GM19438 (cell line): ENCODE measurements around the gene CHCHD6.
"Not testable (repeated sequence)": the region's sequence is repeated elsewhere in the genome, so short reads cannot be mapped to it uniquely, and the experiment has no call there.

Experiments used
- ATAC-seq: cut with Tn5 transposase; IDR thresholded peaks from one replicate; pipeline ENCODE4 v1.9.1; 2021; ENCODE audit warnings: low read depth; ENCODE audit not compliant: unreplicated experiment

The CHCHD6 gene

DNA sequence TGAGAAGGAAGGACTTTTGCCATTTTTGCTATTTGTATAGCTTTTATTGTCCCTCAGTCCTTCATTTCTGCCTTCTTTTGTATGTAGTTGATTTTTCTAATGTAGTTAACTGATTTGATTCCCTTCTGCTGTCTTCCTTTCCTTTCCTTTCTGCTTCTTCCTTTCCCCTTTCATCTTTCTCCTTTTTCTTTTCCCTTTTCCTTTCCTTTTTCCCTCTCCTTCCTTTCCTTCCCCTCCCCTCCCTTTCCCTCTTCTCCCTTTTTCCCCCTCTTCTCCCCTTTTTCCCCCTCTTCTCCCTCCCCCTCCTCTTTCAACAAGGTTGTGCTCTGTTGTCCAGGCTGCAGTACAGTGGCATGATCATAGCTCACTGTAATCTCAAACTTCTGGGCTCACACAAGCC is 59.0 kb downstream of the CHCHD6 start:
- no peak for ATAC-seq

- no peak for ATAC-seq
Measured at GRCh38 chr3:126765187-126766069, 61.4 kb downstream of the CHCHD6 start.

DNA sequence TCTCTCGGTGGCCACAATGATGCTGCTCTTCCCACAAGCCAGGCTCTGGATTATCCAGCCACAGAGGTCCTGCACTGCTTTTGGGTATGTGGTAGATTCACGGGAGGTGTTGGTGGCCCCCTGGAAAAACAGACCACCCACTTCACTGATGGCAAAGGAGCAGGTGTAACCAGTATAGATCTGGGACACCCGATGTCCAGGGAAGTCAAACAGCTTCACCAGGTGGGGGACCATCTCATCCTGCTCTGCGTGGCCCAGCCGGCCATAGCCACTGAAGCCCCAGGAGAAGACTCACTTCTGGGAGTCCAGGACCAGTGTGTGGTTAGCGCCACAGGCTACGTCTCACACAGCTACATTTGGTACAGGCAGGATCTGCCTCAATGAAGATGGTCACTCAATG is 62.6 kb downstream of the CHCHD6 start:
- ATAC-seq: no peak

DNA sequence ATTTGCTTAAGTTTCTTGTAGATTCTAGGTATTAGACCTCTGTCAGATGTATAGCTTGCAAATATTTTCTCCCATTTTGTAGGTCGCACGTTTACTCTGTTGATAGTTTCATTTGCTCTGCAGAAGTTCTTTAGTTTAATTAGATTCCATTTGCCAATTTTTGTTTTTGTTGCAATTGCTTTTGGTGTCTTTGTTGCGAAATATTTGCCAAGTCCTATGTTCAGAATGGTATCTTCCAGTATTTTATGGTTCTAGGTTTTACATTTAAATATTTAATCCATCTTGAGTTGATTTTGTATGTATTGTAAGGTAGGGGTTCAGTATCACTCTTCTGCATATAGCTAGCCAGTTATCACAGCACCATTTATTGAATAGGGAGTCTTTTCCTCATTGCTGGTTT is 64.9 kb downstream of the CHCHD6 start:
- no peak for ATAC-seq

GRCh38 chr3:126770096-126770495 is 66.1 kb downstream of the CHCHD6 start:
- no peak for ATAC-seq

GRCh38 chr3:126773167-126773566 is 69.1 kb downstream of the CHCHD6 start:
- no peak for ATAC-seq

- no peak for ATAC-seq
Measured at GRCh38 chr3:126773783-126774182, 69.7 kb downstream of the CHCHD6 start.

DNA sequence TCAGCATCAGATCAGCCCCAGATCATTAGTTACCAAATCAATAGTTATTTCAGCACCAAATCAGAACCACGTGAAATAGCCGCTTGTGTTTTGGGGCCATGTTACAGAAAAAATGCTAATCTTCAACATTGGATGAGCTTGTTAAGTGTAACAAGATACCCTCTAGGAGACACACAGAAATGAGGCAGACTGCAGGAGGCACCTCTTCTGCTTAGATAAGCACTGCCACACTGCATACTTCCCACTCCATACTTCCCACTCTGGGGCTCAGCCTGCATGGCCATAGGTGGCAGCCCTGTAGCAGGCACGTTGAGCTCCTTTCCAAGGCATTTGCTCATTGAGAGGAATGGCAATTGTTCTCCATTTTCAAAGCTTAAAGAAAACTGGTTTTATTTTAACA is 73.3 kb downstream of the CHCHD6 start:
- ATAC-seq: no peak

DNA sequence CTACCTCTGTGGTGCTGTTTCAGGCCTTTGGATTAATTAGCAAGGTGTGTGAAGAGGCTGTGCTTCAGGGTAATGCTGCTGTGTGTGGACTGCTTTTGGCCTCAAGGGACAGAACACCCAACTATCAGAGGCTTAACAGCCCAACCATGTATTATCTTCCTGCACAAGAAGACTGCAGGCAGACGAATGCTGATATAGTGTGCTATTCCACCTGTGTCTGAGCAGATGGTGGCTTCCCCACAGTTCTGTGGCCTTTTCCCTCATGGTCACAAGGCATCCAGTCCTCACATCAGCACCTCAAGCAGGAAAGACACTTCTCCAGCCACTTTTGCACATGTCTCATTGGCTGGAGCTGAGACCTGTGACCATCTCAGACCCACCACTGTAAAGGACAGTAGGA is 76.6 kb downstream of the CHCHD6 start:
- no peak for ATAC-seq

DNA sequence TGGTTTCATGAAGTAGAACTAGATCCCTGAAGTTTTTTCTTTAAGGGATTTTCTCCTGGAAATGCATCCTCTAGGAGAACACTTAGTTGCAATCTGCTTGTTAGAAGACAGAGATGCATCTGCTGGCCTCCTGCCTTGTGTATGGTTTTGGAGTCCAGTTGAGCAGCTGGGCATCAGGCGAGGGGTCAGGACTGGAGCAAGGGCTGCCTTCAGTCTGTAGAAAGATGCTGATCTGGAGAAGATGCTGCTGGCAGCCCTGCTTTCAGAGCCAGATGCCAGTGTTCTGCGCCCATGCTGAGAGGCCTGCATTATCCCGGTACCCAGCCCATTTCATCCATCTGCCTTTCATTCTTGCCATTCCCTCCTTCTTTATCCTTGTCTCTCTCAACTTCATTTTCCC is 77.4 kb downstream of the CHCHD6 start:
- ATAC-seq: no peak

- ATAC-seq: no peak
Measured at GRCh38 chr3:126781889-126782491, 78.0 kb downstream of the CHCHD6 start.

GRCh38 chr3:126782536-126782935 is 78.5 kb downstream of the CHCHD6 start:
- no peak for ATAC-seq

GRCh38 chr3:126784254-126784653 is 80.2 kb downstream of the CHCHD6 start:
- no peak for ATAC-seq

DNA sequence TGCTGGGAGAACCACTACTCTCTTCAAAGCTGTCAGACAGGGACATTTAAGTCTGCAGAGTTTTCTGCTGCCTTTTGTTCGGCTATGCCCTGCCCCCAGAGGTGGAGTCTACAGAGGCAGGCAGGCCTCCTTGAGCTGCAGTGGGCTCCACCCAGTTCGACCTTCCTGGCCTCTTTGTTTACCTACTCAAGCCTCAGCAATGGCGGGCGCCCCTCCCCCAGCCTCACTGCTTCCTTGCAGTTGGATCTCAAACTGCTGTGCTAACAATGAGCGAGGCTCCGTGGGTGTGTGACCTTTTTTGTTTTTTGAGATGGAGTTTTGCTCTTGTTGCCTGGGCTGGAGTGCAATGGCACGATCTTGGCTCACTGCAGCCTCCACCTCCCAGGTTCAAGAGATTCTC is 87.3 kb downstream of the CHCHD6 start:
- not testable (repeated sequence) for ATAC-seq

- no peak for ATAC-seq
Measured at GRCh38 chr3:126792998-126793397, 89.0 kb downstream of the CHCHD6 start.

DNA sequence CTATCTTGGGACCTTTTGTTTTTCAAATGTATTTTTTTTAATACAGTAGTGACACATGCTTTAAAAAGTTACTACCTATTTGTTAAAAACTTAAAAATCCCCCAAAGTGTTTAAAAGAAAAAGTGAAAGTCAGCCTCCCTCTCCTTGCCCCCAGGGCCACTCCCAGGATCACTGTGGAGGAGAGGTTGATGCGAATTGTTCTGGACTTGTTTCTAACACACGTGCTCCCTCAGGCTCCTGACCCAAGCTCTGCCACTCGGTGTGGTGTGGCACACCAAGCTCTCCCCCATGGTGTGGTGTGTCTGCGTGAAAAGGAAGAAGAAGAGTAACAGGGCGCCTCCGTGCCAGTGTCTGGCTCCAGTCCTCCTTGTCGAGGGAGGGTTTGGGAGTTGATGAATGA is 93.5 kb downstream of the CHCHD6 start:
- ATAC-seq: no peak

DNA sequence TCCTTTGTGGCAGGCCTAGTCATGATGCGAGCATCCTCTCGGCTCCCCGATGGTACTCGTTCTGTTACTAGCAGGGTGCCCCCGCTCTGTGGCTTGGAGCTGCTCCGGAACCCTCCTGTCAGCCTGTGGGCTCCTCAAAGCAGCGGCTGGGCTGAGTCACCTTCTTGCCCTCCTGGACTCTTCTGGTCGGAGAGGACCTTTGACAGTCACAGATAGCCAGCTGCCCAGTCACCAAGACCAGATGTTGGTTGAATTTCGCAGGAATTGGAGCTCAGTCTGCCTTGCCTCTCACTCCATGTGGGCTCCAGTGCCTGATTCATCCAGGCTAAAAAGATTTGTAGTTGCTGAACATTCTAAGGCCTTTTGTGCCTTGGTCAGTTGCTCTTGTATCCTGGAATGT is 94.5 kb downstream of the CHCHD6 start:
- ATAC-seq: no peak

DNA sequence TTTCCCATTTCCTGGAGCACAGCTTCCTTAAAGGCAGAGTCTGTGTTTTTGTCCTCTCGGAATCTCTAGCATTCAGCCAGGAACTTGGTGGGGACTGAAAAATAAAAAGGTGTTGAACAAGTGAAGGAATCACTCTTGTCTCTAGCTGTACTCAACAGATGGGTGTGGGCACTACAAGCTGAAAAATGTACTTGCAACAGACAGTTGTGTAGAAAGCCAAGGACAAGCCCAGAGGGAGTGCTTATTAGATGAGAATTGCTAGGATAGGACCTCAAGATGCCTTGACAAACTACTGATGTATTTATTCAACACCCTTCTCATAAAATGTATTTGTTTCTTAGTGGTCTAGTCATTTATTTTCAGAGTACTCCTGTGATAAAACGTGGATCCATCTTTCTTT is 95.1 kb downstream of the CHCHD6 start:
- no peak for ATAC-seq

DNA sequence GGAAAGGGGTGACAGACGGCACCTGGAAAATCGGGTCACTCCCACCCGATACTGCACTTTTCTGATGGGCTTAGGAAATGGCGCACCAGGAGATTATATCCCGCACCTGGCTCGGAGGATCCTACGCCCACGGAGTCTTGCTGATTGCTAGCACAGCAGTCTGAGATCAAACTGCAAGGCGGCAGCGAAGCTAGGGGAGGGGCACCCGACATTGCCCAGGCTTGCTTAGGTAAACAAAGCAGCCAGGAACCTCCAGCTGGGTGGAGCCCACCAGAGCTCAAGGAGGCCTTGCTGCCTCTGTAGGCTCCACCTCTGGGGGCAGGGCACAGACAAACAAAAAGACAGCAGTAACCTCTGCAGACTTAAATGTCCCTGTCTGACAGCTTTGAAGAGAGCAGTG is 97.3 kb downstream of the CHCHD6 start:
- not testable (repeated sequence) for ATAC-seq

DNA sequence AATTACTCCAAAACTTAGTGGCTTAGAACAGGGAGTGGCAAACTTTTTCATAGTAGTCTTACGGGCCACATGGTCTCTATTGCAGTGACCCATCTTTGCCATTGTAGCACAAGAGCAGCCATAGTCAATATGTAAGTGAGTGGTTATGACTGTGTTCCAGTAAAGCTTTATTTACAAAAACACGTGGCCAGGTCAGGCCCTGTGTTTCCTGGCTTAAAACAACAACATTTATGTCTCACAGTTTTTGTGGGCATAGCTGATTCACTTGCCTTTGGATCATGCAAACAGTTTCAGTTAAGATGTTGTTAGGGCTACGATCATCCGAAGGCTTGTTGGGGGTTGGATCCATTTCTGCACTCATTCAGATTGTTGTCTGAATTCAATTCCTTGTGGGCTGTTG is 103.8 kb downstream of the CHCHD6 start:
- ATAC-seq: no peak

GRCh38 chr3:126811530-126811929 is 107.5 kb downstream of the CHCHD6 start:
- ATAC-seq: no peak

- ATAC-seq: no peak
Measured at GRCh38 chr3:126816298-126816697, 112.3 kb downstream of the CHCHD6 start.
